ENCODE data around the gene CHD5.
"Not testable (repeated sequence)": the region's sequence is repeated elsewhere in the genome, so short reads cannot be mapped to it uniquely, and the experiment has no call there.

Gene CHD5

DNA sequence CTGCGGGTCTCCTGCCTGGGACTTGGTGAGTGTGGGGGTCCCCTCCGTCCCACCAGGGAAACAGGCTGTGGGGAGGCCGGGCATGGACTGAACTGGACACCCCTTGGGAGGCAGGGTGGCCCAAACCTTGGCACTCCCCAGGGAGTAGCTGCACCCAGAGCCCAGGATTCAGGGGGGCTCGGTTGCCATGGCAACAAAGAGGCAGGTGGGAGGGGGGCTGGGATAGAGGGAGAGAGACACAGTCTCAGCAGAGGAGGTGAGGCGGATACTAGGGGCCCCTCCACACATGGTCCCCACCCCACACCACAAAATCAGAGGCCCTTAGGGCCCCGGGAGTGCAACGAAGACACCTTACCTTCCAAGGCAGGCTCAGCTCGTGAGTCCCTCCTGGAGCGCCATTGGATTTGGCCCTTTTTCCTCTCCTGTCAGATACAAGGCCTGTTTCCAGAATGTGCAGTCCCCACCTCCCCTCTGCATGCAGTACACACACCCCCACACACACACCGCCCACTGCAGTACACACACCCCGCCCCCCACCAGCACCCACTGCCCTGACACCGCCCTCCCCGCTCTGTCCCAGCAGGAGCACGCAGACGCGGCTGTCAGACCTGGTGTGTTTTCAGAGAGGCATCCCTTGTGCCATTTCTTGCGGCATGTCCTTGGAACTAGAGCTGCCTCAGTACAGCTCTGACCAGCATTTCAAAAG, 107.2 kb downstream of the CHD5 start:
- Mint-ChIP-seq H3K4me3 (no peak overlapping the region), H3K27ac (no peak overlapping the region), H3K27me3 (no peaks in the 10 kb centered on the region), H3K36me3 (ENCODE audit: low read depth) (peaks cover 81% of the 10 kb centered on the region), H3K4me1 (ENCODE audit: low read depth) (peaks cover 5% of the 10 kb centered on the region), H3K9me3 (no peaks in the 10 kb centered on the region)
- no peak for DNase-seq

DNA sequence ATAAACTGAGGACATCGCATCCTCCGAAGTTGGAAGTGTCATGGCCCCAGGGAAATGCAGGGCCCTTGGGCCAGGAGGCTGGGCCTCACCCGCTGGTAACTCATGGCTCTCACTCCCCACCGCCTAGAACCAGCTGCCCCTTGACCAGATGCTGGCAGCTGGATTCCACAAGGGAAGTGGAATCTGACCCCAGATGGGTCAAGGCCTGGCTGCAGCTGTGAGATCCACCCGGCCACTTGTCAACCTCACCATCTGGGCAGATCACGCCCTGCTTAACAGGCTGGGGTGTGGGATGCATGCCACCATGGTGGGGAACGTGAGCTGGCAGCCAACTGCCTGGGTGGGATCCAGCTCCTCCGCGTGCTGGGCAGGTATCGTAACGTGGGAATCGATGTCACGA, 108.9 kb downstream of the CHD5 start:
- Mint-ChIP-seq H3K9me3 (no peaks in the 10 kb centered on the region), H3K4me3 (no peak overlapping the region), H3K36me3 (ENCODE audit: low read depth) (peaks cover 80% of the 10 kb centered on the region), H3K27ac (no peak overlapping the region), H3K27me3 (no peaks in the 10 kb centered on the region), H3K4me1 (ENCODE audit: low read depth) (peaks cover 8% of the 10 kb centered on the region)
- DNase-seq, result no peak

DNA sequence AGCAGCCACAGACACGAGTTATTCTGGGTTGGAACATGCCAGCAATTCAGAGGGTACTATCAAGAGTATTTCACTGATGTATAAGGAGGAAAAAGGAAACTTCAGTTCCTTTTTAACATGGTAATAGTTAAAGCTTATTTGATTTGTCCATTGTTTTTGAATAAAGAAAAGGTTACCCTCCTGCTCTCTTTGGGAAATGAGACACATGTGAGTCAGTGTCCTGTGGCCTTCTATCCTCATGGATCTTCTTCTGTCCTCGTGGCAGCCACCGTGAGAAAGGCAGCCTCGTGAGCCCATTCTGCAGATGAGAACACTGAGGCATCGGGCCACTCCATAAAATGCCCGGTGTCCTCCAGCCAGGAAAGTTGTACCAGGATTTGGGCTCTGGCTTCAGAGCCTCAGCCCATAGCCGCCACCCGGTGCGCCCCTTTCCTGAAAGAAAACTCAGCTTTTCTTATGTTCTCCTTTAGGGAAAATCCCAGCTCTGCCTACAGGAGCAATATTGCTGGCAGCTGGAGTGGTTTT, 109.6 kb downstream of the CHD5 start:
- DNase-seq, result no peak
- H3K9me3 Mint-ChIP-seq, result no peaks in the 10 kb centered on the region
- no peaks in the 10 kb centered on the region for H3K27me3 Mint-ChIP-seq
- no peak overlapping the region for H3K4me3 Mint-ChIP-seq
- H3K36me3 Mint-ChIP-seq (ENCODE audit: low read depth), result peaks cover 80% of the 10 kb centered on the region
- H3K27ac Mint-ChIP-seq, result peak overlapping the region; percentile 64
- H3K4me1 Mint-ChIP-seq (ENCODE audit: low read depth), result peaks cover 8% of the 10 kb centered on the region

DNA sequence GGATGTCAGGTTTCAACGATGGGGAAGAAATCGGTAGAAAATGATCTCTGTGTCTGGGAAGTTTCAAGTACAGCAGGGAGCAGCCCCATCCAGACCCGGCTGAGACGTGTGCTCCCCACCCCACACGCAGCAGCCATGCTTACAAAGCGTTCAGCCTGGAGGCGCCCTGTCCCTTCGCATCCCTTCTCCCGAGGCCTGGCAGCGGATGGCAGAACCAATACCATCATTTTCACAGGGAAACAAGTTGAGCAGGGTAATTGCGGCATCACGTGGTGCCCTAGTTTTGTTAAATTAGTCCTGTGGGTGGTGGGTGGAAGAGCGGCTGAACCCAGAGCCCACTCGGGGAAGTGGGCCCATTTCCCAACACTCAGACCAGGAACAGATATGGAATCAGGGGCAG, 110.5 kb downstream of the CHD5 start:
- peaks cover 80% of the 10 kb centered on the region for H3K36me3 Mint-ChIP-seq (ENCODE audit: low read depth)
- H3K4me1 Mint-ChIP-seq (ENCODE audit: low read depth), result peaks cover 8% of the 10 kb centered on the region
- no peaks in the 10 kb centered on the region for H3K27me3 Mint-ChIP-seq
- DNase-seq, result no peak
- H3K4me3 Mint-ChIP-seq, result no peak overlapping the region
- H3K27ac Mint-ChIP-seq, result peak overlapping the region; percentile 20
- no peaks in the 10 kb centered on the region for H3K9me3 Mint-ChIP-seq

DNA sequence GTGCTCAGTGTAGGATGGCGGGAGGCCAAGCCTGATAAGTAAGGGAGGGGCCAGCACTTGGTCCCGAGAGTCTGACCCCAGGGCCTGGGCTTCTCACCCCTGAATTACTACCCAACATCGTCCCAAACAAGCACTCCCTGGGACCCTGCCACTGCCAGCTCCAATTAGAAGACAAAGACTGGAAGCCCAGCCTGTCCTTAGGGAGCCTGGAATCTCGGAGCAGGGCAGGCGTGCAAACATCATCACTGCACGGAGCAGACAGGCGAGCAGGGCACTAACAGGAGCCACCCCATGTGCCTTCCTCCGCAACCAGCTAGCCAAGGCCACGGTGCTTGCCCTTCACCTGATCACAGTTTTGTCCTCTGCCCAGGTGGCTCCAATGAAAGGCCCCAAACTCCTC, 111.2 kb downstream of the CHD5 start:
- Mint-ChIP-seq H3K27ac (peak overlapping the region; percentile 20), H3K4me3 (no peak overlapping the region), H3K9me3 (no peaks in the 10 kb centered on the region), H3K4me1 (ENCODE audit: low read depth) (peaks cover 8% of the 10 kb centered on the region), H3K36me3 (ENCODE audit: low read depth) (peaks cover 80% of the 10 kb centered on the region), H3K27me3 (no peaks in the 10 kb centered on the region)
- no peak for DNase-seq

DNA sequence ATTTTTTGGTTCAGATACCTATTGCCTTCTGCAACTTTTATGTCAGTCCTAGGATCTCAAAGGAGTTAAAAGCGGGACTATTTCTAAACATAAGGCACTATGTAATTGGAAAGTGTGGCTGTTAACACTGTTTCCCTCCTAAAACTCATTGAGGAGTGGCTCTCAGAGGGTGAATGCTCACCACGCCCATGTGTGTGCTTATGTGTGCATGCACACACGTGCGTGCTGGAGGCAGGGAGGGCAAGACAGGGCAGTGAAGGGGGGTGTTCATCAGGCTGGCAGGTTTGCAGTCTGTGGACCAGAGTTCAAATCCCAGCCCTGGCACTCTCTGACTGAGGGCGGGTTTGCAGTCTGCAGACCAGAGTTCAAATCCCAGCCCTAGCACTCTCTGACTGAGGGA, 112.0 kb downstream of the CHD5 start:
- H3K27me3 Mint-ChIP-seq, result no peaks in the 10 kb centered on the region
- H3K4me1 Mint-ChIP-seq (ENCODE audit: low read depth), result peaks cover 9% of the 10 kb centered on the region
- no peak overlapping the region for H3K4me3 Mint-ChIP-seq
- H3K27ac Mint-ChIP-seq, result no peak overlapping the region
- DNase-seq, result no peak
- peaks cover 76% of the 10 kb centered on the region for H3K36me3 Mint-ChIP-seq (ENCODE audit: low read depth)
- no peaks in the 10 kb centered on the region for H3K9me3 Mint-ChIP-seq

DNA sequence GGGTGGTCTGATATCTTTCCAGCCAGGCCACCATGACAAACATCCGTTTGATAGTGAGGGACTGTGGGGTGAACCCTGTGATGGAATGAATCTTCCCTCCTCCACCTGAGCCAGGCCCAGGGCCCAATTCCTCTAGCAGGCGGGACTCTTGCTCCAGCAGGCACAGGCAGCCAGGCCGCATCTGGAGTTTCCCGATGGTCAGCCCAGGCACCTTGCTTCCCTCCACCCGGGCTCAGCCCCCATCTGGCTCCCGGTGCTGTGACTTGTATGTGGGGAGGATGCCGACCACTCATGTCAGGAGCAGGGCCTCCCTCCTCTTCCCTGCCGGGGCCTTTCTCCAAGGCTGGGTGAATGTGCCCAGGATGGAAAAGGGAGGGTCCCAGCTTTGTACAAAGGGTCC, 113.4 kb downstream of the CHD5 start:
- Mint-ChIP-seq H3K9me3 (no peaks in the 10 kb centered on the region), H3K4me3 (no peak overlapping the region), H3K27me3 (no peaks in the 10 kb centered on the region), H3K27ac (peak overlapping the region; percentile 44), H3K36me3 (ENCODE audit: low read depth) (peaks cover 75% of the 10 kb centered on the region), H3K4me1 (ENCODE audit: low read depth) (peaks cover 9% of the 10 kb centered on the region)
- DNase-seq, result no peak

DNA sequence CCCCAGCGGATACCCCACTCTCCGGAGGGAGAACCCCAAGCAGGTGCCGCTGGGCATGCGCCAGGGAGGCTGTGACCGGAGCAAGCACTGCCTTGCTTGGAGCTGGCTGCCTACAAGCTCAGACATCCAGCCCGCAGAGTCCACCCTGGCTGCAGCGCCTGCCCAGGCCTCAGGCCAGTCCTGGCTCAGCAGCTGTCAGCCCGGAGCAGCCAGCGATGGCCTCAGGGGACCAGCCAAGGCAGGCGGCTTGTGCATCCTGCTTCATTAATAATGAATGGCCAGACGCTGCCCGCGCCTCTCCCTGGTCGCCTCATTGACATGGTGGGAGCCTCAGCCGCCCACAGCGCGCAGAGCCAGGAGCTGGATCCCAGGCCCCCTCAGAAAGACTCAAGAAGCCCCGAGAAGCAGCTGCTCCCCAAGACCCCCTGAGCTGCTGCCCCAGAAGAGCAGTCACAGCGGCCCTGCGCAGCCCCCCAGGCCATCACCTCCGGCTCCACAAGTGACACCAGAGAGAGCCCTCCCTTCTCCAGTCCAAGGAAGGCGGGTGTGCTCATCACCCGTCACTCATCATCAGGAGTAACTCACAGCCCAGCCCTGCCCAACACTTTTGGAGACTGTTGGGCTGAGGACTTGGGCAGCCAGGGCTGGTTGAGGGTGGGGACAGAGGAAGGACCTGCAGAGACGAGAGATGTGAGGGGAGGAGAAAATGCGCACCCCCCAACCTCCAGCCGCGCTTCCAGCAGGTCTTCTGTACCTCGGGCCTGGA, 114.8 kb downstream of the CHD5 start:
- Mint-ChIP-seq H3K27me3 (no peaks in the 10 kb centered on the region), H3K36me3 (ENCODE audit: low read depth) (peaks cover 75% of the 10 kb centered on the region), H3K27ac (no peak overlapping the region), H3K4me3 (no peak overlapping the region), H3K9me3 (no peaks in the 10 kb centered on the region), H3K4me1 (ENCODE audit: low read depth) (peaks cover 9% of the 10 kb centered on the region)
- no peak for DNase-seq

DNA sequence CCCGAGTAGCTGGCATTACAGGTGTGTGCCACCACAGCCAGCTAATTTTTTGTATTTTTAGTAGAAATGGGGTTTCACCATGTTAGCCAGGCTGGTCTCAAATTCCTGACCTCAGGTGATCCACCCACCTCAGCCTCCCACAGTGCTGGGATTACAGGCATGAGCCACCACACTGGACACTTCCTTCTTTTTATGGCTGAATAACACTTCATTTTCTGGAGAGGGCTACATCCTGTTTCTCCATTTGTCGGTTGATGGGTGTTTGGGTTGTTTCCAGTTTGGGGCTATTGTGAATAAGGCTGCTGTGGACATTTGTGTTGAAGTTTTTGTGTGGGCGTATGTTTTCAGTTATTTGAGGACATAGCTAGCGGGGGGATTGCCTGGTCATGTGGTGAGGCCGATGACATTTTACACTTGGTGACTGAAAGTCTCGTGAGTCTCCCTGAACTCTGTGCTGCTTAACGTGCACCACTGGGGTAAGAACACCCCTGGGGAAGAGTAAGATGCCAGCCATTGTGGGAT, 116.5 kb downstream of the CHD5 start:
- not testable (repeated sequence) for H3K9me3 Mint-ChIP-seq; H3K4me3 Mint-ChIP-seq; H3K4me1 Mint-ChIP-seq (ENCODE audit: low read depth); H3K27me3 Mint-ChIP-seq; DNase-seq
- H3K36me3 Mint-ChIP-seq (ENCODE audit: low read depth), result peaks cover 81% of the 10 kb centered on the region
- peak overlapping the region; percentile 34 for H3K27ac Mint-ChIP-seq

DNA sequence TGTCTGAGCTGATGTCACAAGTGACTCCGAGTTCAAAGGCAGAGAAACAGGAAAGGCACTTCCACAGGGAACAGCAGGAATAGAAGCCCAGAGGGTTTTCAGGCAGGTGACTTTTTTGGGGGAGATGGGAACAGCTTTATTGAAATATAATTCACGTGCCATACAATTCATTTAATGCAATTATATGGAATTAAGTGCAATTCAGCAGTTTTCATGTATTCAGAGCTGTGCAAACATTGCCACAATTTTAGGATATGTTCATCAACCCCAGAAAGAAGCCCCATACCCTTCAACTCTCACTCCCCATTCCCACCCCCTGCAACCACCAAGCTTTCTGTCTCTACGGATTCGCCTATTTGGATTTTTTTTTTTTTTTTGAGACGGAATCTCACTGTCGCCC, 117.5 kb downstream of the CHD5 start:
- Mint-ChIP-seq H3K27me3 (no peaks in the 10 kb centered on the region), H3K9me3 (no peaks in the 10 kb centered on the region), H3K4me1 (ENCODE audit: low read depth) (peaks cover 5% of the 10 kb centered on the region), H3K27ac (no peak overlapping the region), H3K4me3 (no peak overlapping the region), H3K36me3 (ENCODE audit: low read depth) (peaks cover 89% of the 10 kb centered on the region)
- no peak for DNase-seq

DNA sequence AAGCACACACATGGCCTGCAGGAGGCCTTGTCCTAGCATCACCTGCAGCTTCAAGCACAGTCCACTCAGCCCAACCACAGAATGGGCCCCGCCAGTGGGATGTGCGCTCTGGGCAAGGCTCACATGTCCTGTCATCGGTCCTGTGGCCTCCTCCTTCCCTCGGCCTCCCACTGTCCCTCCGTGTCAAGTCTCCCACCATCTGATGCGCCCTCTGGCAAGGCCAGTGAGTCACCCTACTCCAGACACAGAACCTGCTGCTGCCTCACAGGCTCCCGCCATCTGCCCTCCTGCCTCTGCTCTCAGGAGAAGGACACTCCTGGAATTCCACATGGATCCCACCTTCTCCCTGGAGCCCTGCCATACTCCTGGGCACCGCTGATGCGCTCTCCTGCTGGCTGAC, 120.3 kb downstream of the CHD5 start:
- peaks cover 82% of the 10 kb centered on the region for H3K36me3 Mint-ChIP-seq (ENCODE audit: low read depth)
- no peaks in the 10 kb centered on the region for H3K27me3 Mint-ChIP-seq
- H3K27ac Mint-ChIP-seq, result no peak overlapping the region
- no peak for DNase-seq
- H3K4me3 Mint-ChIP-seq, result no peak overlapping the region
- no peaks in the 10 kb centered on the region for H3K9me3 Mint-ChIP-seq
- H3K4me1 Mint-ChIP-seq (ENCODE audit: low read depth), result peaks cover 12% of the 10 kb centered on the region

DNA sequence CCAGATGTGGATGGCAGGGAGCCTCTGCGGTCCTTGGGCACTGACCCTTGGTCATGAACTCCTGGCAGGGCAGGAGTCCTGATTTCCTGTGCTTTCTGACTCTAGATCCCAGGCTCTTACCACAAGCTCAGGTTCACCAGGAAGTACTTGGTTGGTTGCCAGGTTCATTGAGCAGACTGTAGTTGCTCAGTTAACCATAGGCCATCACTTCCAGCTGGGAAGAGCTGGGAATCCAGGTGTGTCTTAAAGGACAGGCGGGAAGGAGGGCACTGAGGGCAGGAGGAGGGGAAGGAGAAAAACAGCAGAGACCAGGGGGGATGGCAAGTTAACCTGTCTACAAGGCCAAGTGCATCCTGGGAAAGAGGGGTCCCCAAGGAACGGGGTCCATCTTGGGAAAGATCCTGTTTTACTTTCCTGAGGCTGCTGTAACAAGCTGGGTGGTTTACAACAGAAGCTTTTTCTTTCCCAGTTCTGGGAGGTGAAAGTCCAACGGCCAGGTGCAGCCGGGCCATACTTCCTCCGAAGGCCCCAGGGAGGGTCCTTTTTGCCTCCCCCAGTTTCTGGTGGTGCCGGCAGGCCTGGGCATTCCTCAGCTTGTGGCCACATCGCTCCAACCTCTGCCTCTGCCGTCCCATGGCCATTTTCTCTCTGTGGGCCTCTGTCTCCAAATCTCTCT, 122.8 kb downstream of the CHD5 start:
- H3K4me3 Mint-ChIP-seq, result no peak overlapping the region
- H3K27me3 Mint-ChIP-seq, result no peaks in the 10 kb centered on the region
- peaks cover 87% of the 10 kb centered on the region for H3K36me3 Mint-ChIP-seq (ENCODE audit: low read depth)
- H3K4me1 Mint-ChIP-seq (ENCODE audit: low read depth), result peaks cover 17% of the 10 kb centered on the region
- H3K27ac Mint-ChIP-seq, result peak overlapping the region; percentile 70
- no peak for DNase-seq
- H3K9me3 Mint-ChIP-seq, result no peaks in the 10 kb centered on the region

DNA sequence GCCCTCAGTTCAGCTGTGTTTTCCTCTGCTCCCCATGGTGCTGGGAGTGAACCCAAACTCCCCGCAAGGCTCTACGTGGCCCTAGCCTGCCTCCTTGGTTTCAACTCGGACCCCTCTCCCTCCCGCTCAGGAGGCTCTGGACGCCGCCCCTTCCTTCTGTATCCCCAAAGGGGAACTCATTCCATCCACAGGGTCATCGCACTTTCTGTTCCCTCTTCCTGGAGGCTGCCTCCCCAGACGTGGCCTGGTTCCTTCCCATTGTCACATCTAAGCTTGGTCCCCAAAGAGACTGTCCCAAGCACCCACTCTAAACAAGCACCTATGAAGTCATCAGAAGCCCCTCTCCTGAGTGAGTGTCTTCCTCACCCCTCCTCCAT, 123.6 kb downstream of the CHD5 start:
- Mint-ChIP-seq H3K9me3 (no peaks in the 10 kb centered on the region), H3K4me3 (no peak overlapping the region), H3K4me1 (ENCODE audit: low read depth) (peaks cover 17% of the 10 kb centered on the region), H3K36me3 (ENCODE audit: low read depth) (peaks cover 85% of the 10 kb centered on the region), H3K27ac (peak overlapping the region; percentile 70), H3K27me3 (no peaks in the 10 kb centered on the region)
- no peak for DNase-seq

DNA sequence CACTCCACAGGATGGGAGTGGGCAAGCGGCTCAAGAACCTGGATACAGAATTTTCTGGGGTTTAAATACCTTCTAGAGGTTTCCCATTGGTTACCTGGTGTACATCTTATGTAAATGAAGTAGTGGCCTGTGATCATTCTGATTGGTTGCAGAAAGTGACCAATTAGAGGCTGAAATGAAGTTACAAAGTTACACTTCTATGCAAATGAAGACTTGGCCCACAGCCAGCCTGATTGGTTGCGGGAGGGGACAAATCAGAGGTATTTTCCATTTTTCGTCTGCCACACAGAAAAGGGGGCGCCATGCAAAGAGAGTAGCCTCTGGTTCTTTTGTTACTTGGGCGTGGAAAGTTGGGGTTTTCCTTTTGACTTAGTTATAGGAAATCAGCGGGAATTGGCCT, 125.5 kb downstream of the CHD5 start:
- Mint-ChIP-seq H3K4me3 (no peak overlapping the region), H3K27me3 (no peaks in the 10 kb centered on the region), H3K36me3 (ENCODE audit: low read depth) (peaks cover 86% of the 10 kb centered on the region), H3K27ac (peak overlapping the region; percentile 57), H3K4me1 (ENCODE audit: low read depth) (peaks cover 17% of the 10 kb centered on the region), H3K9me3 (no peaks in the 10 kb centered on the region)
- DNase-seq, result no peak

DNA sequence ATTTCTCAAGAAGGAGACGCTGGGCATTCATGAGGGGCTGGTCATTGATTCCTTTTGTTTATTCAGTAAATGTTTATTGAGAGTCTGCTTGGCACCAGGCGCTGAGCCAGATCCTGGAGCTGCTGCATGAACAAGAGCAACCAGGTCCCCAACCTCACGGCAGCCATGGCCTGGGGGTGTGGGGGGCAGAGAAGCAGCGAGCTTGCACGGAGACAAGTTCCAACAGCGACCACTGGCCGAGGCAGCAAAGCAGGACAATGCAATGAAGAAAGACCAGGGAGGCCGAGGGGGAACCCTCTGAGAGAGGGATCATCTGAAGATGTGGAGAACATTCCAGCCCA, 126.9 kb downstream of the CHD5 start:
- Mint-ChIP-seq H3K27ac (peak overlapping the region; percentile 44), H3K4me1 (ENCODE audit: low read depth) (peaks cover 19% of the 10 kb centered on the region), H3K4me3 (no peak overlapping the region), H3K36me3 (ENCODE audit: low read depth) (peaks cover 84% of the 10 kb centered on the region), H3K27me3 (no peaks in the 10 kb centered on the region), H3K9me3 (no peaks in the 10 kb centered on the region)
- no peak for DNase-seq
